Mammary epithelial cell (primary cell): Measurements from ENCODE around the gene RNU1-2.

Experiments used
- EZH2 ChIP-seq: IDR thresholded peaks from 2 replicates; pipeline ENCODE4 v1.6.1; 2012; ENCODE audit warnings: low read length, inconsistent platforms, borderline replicate concordance
- TF ChIP-seq, protein P1 (sequence below), 2 donors: IDR thresholded peaks in 1 of 2; conservative IDR thresholded peaks in 1 of 2; 2 replicates each; pipeline ENCODE4 v1.5.1; 2011 to 2012; ENCODE audit warnings: inconsistent platforms in 2 of 2, low read length in 2 of 2, mild to moderate bottlenecking in 2 of 2, control low read depth in 1 of 2, low read depth in 1 of 2; ENCODE audit not compliant: insufficient read depth in 1 of 2; ENCODE audit errors: extremely low read depth in 1 of 2

- no peak for TF ChIP-seq EZH2
- TF ChIP-seq, protein P1, sequence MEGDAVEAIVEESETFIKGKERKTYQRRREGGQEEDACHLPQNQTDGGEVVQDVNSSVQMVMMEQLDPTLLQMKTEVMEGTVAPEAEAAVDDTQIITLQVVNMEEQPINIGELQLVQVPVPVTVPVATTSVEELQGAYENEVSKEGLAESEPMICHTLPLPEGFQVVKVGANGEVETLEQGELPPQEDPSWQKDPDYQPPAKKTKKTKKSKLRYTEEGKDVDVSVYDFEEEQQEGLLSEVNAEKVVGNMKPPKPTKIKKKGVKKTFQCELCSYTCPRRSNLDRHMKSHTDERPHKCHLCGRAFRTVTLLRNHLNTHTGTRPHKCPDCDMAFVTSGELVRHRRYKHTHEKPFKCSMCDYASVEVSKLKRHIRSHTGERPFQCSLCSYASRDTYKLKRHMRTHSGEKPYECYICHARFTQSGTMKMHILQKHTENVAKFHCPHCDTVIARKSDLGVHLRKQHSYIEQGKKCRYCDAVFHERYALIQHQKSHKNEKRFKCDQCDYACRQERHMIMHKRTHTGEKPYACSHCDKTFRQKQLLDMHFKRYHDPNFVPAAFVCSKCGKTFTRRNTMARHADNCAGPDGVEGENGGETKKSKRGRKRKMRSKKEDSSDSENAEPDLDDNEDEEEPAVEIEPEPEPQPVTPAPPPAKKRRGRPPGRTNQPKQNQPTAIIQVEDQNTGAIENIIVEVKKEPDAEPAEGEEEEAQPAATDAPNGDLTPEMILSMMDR (conservative IDR thresholded peaks at IDR 0.05 in 1 of 2, IDR thresholded peaks at IDR 0.05 in 1 of 2; ENCODE audit: extremely low read depth in 1 of 2, insufficient read depth in 1 of 2, low read depth in 1 of 2, low read length in 2 of 2): peak in 1 of 2 donors; percentile 38
Observed at GRCh38 chr1:16924919-16925477, 29.2 kb downstream of the RNU1-2 start.
